GM19035 (cell line): ENCODE data around the gene KCNJ1.

Source experiments
- ATAC-seq: cut with Tn5 transposase; IDR thresholded peaks from one replicate; pipeline ENCODE4 v1.9.1; 2021; ENCODE audit not compliant: unreplicated experiment

The KCNJ1 gene

GRCh38 chr11:128901653-128902514 is 34.8 kb upstream of the KCNJ1 start:
- no peak for ATAC-seq

- ATAC-seq, result no peak
Measured at GRCh38 chr11:128900468-128900867, 33.4 kb upstream of the KCNJ1 start.

- no peak for ATAC-seq
Measured at GRCh38 chr11:128898580-128899344, 31.7 kb upstream of the KCNJ1 start.

- ATAC-seq, result no peak
Measured at GRCh38 chr11:128897826-128898225, 30.7 kb upstream of the KCNJ1 start.

- no peak for ATAC-seq
Measured at GRCh38 chr11:128896356-128896755, 29.3 kb upstream of the KCNJ1 start.

GRCh38 chr11:128895526-128895925 is 28.4 kb upstream of the KCNJ1 start:
- ATAC-seq, result no peak

GRCh38 chr11:128894685-128895084 is 27.6 kb upstream of the KCNJ1 start:
- ATAC-seq, result no peak

- ATAC-seq, result no peak
Measured at GRCh38 chr11:128894286-128894681, 27.2 kb upstream of the KCNJ1 start.

GRCh38 chr11:128893578-128894285 is 26.6 kb upstream of the KCNJ1 start:
- peak; percentile 61 for ATAC-seq

GRCh38 chr11:128892866-128893565 is 25.9 kb upstream of the KCNJ1 start:
- no peak for ATAC-seq

GRCh38 chr11:128891913-128892398 is 24.9 kb upstream of the KCNJ1 start:
- no peak for ATAC-seq

- ATAC-seq, result no peak
Measured at GRCh38 chr11:128890543-128891368, 23.7 kb upstream of the KCNJ1 start, which contains the start of gene KCNJ5. Gene KCNJ5 (plus strand): TSS chr11:128891356. CDS start chr11:128911274, 19,918 bp downstream.

- ATAC-seq, result no peak
Measured at GRCh38 chr11:128890216-128890542, 23.1 kb upstream of the KCNJ1 start.

GRCh38 chr11:128889657-128890213 is 22.6 kb upstream of the KCNJ1 start:
- no peak for ATAC-seq

- no peak for ATAC-seq
Measured at GRCh38 chr11:128888034-128888985, 21.2 kb upstream of the KCNJ1 start.

- no peak for ATAC-seq
Measured at GRCh38 chr11:128886406-128887124, 19.5 kb upstream of the KCNJ1 start.

- ATAC-seq, result peak; percentile 94
Measured at GRCh38 chr11:128884703-128885338, 17.7 kb upstream of the KCNJ1 start.
